GM12801 (cell line): ENCODE results near the gene USP43.

Source experiments
- TF ChIP-seq, protein P1 (sequence below): IDR thresholded peaks from one replicate; pipeline ENCODE4 v1.5.1; 2011; ENCODE audit warnings: control low read depth; ENCODE audit not compliant: insufficient read length; ENCODE audit errors: extremely low read depth

The USP43 gene

DNA sequence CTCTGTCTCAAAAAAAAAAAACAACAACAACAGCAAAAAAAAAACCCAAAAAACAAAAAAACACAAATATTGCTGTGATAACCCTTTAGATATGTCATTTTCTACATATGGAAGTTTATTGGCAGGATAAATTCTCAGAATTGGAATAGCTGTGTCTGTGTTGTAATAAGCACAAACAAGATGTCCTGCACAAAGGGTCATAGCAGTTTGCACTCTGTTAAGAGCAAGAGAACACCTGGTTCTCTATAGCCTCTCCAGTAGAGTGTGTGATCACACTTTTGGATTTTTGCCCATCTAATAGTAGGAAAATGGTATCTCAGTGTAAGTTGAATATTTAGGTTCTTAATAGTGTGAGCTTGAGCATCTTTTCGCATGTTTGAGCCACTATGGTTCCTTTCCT, 60.4 kb downstream of the USP43 start:
- TF ChIP-seq, protein P1, sequence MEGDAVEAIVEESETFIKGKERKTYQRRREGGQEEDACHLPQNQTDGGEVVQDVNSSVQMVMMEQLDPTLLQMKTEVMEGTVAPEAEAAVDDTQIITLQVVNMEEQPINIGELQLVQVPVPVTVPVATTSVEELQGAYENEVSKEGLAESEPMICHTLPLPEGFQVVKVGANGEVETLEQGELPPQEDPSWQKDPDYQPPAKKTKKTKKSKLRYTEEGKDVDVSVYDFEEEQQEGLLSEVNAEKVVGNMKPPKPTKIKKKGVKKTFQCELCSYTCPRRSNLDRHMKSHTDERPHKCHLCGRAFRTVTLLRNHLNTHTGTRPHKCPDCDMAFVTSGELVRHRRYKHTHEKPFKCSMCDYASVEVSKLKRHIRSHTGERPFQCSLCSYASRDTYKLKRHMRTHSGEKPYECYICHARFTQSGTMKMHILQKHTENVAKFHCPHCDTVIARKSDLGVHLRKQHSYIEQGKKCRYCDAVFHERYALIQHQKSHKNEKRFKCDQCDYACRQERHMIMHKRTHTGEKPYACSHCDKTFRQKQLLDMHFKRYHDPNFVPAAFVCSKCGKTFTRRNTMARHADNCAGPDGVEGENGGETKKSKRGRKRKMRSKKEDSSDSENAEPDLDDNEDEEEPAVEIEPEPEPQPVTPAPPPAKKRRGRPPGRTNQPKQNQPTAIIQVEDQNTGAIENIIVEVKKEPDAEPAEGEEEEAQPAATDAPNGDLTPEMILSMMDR: no peak

DNA sequence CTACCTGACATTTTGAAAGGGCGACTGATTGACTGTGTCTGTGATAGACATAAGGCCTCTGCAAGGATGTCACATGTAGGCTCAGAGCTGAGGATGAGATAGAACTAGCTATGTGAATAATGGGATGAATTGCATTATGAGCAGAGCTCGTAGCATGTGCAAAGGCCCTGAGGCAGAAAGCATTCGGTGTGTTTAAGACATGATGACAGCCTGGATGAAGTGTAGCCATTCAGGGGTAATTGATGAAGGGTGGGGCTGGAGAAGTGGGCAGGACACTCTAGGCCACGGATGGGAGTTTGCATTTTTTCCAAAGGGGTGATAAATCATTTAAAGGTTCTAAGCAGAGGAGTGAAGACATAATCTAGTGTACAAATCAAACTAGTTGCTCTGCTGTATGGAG, 62.6 kb downstream of the USP43 start:
- TF ChIP-seq, protein P1: no peak

DNA sequence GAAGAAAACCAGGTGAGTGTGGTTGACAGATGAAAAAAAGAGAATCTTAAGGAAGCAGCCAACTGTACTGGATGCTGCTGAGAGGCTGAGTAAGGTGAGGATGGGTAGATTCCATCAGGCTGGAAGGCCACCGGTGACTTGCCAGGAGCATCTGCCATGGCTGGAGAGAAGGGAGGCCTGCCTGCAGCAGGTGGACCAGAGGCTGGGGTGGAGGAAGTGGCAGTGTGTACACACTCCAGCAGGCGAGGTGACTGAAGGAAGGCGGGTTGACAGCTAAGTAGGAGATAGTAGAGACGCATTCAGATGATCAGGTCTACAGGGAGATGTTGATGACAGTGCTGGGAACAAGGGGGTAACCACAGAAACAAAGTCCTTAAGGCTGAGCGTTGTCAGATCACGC, 69.5 kb downstream of the USP43 start:
- TF ChIP-seq, protein P1: no peak

DNA sequence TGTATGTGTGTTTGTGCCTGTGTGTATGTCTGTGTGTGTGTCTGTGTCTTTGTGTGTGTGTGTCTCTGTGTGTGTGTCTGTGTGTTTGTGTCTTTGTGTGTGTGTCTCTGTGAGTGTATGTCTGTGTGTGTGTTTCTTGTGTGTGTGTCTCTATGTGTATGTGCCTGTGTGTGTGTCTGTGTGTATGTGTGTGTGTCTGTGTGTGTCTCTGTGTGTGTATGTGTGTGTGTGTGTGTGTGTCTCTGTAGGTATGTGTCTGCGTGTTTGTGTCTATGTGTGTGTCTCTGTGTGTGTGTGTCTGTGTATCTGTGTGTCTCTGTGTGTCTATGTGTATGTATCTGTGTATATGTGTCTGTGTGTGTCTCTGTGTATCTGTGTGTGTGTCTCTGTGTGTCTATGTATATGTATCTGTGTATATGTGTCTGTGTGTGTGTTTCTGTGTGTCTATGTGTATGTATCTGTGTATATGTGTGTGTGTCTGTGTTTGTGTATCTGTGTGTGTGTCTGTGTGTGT, 70.2 kb downstream of the USP43 start:
- TF ChIP-seq, protein P1: no peak

DNA sequence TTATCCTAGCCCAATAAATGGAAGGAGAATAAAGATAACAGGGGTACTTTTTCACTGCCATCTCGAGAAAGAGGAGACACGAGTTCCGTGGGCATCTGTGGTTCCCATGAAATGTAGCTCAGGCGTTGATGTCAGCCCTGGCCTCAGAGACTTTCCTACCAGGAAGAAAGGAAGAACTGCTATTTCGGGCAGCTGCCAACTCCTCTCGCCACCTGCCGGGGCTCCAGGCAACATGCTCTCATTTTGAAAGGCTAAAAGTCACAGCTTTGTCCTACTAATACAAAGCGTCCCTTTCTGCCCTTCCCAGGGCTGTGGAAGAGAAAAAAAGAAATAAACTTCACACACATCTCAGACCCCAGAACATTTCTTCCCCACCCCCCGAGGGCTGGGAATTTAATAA, 80.3 kb downstream of the USP43 start:
- TF ChIP-seq, protein P1: no peak

DNA sequence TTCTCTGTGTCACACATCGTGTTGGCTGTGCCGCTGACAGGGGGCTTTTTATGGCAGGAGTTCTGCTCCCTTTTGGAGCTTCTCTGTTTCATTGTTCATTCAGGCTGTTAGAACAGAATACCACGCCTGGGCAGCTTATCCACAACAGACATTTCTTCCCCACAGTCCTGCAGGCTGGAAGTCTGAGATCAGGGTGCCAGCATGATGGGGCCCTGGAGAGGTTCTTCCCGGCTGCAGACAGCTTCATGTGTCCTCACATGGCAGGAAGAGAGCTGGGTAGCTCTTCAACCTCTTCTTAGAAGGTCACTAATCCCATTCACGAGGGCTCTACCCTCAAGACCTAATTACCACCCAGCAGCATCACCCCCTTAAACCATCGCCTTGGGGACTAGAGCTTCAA, 81.0 kb downstream of the USP43 start:
- TF ChIP-seq, protein P1: no peak

DNA sequence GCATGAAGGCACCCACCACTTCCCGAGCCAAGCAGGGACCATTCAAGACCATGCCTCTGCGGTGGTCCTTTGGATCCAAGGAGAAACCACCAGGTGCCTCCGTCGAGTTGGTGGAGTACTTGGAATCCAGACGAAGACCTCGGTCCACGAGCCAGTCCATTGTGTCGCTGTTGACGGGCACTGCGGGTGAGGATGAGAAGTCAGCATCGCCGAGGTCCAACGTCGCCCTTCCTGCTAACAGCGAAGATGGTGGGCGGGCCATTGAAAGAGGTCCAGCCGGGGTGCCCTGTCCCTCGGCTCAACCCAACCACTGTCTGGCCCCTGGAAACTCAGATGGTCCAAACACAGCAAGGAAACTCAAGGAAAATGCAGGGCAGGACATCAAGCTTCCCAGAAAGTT, 82.7 kb downstream of the USP43 start:
- TF ChIP-seq, protein P1: no peak

DNA sequence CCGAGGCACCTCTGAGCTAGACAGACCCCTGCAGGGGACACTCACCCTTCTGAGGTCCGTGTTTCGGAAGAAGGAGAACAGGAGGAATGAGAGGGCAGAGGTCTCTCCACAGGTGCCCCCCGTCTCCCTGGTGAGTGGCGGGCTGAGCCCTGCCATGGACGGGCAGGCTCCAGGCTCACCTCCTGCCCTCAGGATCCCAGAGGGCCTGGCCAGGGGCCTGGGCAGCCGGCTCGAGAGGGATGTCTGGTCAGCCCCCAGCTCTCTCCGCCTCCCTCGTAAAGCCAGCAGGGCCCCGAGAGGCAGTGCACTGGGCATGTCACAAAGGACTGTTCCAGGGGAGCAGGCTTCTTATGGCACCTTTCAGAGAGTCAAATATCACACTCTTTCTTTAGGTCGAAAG, 83.2 kb downstream of the USP43 start:
- TF ChIP-seq, protein P1: no peak
